Airway epithelial cell (primary cell): Measurements from ENCODE around the gene TGM6. TPM values are rescaled to one million over a fixed set of nuclear protein-coding genes. Genes with fewer than 3 reads are reported as not detected.

Experiments
- total RNA-seq: library from RNA; depleted of rRNA; stranded (reverse); fragments of >200 nt; gene quantifications from 2 replicates; pipeline ENCODE4 v1.2.3, GENCODE V29; 2015

TGM6 gene
- not detected in 2 replicates for total RNA-seq

DNA sequence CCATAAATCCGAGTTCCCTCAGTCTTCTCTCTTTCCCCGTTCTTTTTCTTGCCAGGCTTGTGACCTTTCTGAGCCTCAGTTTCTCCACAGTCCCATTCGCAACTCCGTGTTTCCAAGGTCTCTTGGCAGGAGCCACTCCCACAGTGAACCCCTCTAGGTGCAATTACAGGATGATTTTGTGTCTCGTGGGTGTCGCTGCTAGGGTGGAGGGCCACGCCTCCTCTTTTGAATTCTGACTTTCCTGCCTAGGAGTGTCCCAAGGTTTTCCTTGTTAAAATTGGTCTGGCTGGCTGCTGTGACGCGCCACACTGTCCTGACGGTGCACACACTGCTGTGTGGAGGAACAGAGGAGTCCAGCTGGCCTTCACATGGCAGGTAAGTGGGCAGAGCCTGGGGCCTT is at the start of gene TGM6:
TSS of gene TGM6 (plus strand) at position 301 of the 400 bp plus-strand sequence. CDS start at position 369, 68 bp downstream.

DNA sequence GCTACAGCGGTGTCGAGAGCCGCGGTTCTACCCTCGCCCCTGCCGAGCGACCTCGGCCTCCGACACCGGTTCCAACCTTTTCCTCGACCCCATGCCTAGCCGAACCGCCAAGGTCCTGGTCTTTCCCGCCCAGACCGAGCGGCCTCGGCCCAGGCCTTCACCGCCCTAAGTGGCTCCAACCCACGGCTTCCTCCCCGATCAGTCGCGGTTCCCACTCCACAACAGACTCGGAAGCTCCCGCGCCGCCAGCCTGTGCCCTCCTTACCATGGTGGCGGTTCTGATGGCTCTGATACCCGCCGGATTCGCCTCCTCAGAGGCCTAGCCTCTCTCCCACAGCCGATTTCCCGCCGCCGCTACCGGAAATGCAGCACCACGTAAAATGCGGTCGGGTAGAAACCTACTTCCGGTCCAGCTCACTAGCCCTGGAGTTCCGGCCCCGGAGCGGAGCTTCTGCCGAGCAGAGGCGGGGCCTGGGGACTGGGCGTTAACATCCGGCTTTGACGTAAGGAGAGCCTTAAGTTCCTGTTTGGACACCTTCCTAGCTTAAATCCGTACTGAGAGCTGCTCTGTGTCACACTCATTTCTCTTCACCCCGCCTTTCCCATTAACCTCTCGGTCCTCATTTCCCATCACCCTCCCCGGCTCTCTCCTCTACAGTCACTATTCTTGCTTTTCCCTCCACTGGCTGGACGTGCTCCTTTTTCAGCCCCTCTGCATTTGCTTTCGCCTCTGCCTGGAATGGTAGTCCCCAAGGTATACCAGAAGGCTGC is 89.9 kb downstream of the TGM6 start, which contains the start of gene SNRPB:
TSS of gene SNRPB (minus strand) at position 367 of the 771 bp plus-strand sequence. CDS start at position 268, 99 bp downstream.

Other genes with a start within 250 kb of the TGM6 start
- 0.14 and 0.35 TPM in 2 replicates for gene TGM3, start 84.9 kb upstream of the TGM6 start, total RNA-seq
- 495 and 551 TPM in 2 replicates for gene SNRPB, start 89.9 kb downstream of the TGM6 start, total RNA-seq
- gene ZNF343, start 128.0 kb downstream of the TGM6 start, total RNA-seq: 8.0 and 9.3 TPM in 2 replicates
- gene TMC2, start 155.7 kb downstream of the TGM6 start, total RNA-seq: not detected in 2 replicates